ENCODE data around the gene APOE.

APOE gene

DNA sequence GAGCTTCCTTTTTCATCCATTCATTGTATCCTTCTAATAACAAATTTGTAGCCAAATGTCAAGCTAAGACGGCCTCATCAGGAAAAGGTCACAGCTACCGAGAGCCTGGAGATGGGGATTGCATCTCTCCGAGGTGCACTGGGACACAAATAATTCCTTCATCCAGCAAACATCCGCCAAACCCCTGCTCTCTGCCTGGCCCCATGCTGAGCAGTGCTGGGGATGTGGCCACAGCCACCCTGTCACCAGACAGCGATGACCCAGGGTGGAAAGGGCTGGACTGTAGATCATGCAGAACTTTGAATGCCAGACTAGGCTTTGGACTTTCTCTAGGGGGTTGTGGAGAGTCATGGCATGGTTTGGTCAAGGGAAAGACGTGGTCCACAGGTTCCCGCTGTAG is 12.7 kb upstream of the APOE start:
- in situ Hi-C loops (cut with MboI; ENCODE audit: low sequenced_read_pairs, unreplicated experiment) = no loop called here
- TF ChIP-seq, protein P1, sequence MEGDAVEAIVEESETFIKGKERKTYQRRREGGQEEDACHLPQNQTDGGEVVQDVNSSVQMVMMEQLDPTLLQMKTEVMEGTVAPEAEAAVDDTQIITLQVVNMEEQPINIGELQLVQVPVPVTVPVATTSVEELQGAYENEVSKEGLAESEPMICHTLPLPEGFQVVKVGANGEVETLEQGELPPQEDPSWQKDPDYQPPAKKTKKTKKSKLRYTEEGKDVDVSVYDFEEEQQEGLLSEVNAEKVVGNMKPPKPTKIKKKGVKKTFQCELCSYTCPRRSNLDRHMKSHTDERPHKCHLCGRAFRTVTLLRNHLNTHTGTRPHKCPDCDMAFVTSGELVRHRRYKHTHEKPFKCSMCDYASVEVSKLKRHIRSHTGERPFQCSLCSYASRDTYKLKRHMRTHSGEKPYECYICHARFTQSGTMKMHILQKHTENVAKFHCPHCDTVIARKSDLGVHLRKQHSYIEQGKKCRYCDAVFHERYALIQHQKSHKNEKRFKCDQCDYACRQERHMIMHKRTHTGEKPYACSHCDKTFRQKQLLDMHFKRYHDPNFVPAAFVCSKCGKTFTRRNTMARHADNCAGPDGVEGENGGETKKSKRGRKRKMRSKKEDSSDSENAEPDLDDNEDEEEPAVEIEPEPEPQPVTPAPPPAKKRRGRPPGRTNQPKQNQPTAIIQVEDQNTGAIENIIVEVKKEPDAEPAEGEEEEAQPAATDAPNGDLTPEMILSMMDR (IDR thresholded peaks at IDR 0.05; ENCODE audit: borderline replicate concordance, control extremely low read depth, extremely low read depth, insufficient read depth, missing control alignments) = no peak
- no peak for DNase-seq (ENCODE audit: low spot score)

DNA sequence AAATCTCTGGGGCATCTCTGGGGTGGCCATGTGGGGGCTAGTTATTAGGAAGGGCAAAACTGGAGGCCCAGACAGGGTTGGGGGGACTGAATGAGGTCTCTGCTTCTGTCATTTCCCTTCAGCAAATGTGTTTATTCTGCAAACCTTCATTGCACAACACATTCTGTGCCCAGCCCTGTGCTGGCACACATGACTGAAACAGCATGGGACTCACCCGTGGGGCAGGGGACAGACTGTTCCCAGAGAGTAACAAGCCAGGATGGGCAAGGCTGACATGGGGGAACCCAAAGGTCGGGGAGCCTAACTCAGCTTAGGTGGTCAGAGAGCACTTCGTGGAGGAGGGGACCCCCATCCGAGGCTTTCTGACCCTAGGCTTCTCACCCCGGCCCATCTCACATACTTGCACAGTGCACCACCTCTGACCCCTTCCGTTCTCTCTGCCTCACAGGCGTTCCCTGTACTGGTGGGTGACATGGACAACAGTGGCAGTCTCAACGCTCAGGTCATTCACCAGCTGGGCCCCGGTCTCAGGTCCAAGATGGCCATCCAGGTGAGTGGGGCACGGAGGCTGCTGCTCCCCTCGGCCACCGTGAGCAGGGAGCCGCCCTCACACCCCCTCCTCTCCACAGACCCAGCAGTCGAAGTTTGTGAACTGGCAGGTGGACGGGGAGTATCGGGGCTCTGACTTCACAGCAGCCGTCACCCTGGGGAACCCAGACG is 12.1 kb upstream of the APOE start:
- no peak for DNase-seq (ENCODE audit: low spot score)
- in situ Hi-C loops (cut with MboI; ENCODE audit: low sequenced_read_pairs, unreplicated experiment) = no loop called here
- TF ChIP-seq, protein P1 (IDR thresholded peaks at IDR 0.05; ENCODE audit: borderline replicate concordance, control extremely low read depth, extremely low read depth, insufficient read depth, missing control alignments) = no peak

DNA sequence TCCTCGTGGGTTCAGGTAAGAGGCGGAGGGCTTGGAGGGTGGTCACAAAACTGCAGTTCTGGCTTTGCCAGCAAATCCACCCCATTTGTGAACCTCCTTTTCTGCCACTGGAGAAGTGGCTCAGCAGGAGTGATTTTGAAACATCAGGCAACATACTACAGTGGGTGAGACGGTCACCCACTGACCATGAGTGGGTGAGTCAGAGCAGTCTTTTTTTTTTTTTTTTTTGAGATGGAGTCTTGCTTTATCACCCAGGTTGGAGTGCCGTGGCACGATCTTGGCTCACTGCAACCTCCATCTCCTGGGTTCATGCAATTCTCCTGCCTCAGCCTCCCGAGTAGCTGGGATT is 11.6 kb upstream of the APOE start:
- in situ Hi-C loops (cut with MboI; ENCODE audit: low sequenced_read_pairs, unreplicated experiment) = no loop called here
- TF ChIP-seq, protein P1 (IDR thresholded peaks at IDR 0.05; ENCODE audit: borderline replicate concordance, control extremely low read depth, extremely low read depth, insufficient read depth, missing control alignments) = no peak
- no peak for DNase-seq (ENCODE audit: low spot score)

DNA sequence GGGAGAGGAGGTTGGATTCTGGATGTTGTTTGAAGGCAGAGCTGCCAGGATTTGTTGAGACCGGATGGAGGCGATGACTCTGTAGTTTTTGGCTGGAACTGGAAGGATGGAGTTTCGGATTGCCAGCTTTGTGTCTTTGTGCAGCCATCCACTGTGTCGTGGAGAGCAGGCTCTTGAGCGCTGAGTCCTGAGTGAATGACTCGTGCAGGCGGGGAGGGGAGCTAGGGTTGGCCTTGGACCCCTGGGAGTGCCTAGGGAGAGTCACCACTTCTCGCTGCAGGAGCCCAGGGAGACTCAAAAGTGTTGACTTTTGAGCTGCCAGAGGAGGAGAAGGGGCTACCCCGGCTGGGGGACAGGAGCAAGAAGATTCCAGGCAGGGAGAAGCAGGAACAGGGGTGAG is 10.7 kb upstream of the APOE start:
- TF ChIP-seq, protein P1 (IDR thresholded peaks at IDR 0.05; ENCODE audit: borderline replicate concordance, control extremely low read depth, extremely low read depth, insufficient read depth, missing control alignments) = no peak
- no peak for DNase-seq (ENCODE audit: low spot score)
- in situ Hi-C loops (cut with MboI; ENCODE audit: low sequenced_read_pairs, unreplicated experiment) = no loop called here

DNA sequence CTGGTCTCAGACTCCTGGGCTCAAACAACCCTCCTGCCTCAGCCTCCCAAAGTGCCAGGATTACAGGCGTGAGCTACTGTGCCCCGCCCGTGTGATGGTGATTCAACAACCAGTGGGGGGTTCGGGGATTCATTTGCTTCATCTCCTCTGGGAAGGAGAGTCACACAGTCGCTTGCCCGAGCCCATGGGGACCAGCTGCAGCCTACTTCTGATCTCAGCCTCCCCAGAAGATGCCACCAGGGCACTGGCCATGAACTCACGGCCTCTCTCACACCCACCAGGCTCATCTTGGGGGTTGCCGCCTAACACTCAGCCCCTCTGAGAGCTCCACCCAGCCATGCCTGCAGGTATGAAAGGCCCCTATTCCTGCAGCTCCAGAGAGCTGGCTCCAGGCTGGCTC is 7.8 kb upstream of the APOE start:
- TF ChIP-seq, protein P1 (IDR thresholded peaks at IDR 0.05; ENCODE audit: borderline replicate concordance, control extremely low read depth, extremely low read depth, insufficient read depth, missing control alignments) = no peak
- in situ Hi-C loops (cut with MboI; ENCODE audit: low sequenced_read_pairs, unreplicated experiment) = no loop called here
- no peak for DNase-seq (ENCODE audit: low spot score)

DNA sequence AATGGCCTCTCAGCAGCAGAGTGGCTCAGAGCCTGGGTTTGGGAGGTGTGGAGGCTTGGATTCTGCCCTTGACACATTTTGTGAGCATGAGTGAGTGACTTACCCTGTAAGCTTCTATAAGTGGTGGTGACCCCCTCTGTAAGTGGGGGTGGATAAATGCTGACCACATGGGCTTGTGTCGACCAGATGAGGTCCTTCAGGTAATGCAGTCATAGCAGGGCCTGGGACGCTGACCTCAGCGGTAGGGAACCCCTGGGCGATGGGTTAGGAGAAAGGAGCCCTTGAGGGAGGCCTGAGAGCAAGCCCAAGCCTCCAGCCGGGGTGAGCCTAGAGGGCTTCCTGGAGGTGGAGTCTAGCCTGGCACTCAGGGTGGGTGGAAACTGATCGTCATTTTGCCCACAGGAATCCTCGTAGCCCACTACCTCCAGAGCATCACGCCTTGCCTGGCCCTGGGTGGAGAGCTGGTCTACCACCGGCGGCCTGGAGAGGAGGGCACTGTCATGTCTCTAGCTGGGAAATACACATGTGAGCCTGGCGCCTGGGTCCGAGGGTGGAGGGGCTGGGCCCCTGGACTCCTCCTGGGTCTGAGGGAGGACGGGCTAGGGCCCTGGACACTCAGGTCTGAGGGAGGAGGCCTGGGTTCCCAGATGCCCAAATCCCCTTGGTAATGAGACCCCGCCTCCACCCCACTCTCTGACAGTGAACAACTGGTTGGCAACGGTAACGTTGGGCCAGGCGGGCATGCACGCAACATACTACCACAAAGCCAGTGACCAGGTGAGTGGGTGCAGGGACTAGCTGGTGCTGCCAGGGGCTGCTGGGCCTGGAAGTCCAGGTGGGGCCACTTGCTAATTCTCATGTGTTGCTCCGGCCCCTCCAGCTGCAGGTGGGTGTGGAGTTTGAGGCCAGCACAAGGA is 5.0 kb upstream of the APOE start:
- in situ Hi-C loops (cut with MboI; ENCODE audit: low sequenced_read_pairs, unreplicated experiment) = no loop called here
- TF ChIP-seq, protein P1 (IDR thresholded peaks at IDR 0.05; ENCODE audit: borderline replicate concordance, control extremely low read depth, extremely low read depth, insufficient read depth, missing control alignments) = no peak
- no peak for DNase-seq (ENCODE audit: low spot score)
